B cell (primary cell): ENCODE data around the gene MRC2.

Source experiments
- EZH2 ChIP-seq: IDR thresholded peaks from 2 replicates; pipeline ENCODE4 v1.6.1; 2012; ENCODE audit warnings: borderline replicate concordance, low read depth, mild to moderate bottlenecking, moderate library complexity, low read length; ENCODE audit not compliant: insufficient read depth, poor library complexity, severe bottlenecking
- TF ChIP-seq, protein P1 (sequence below): fragments of 200-600 bp; IDR thresholded peaks from one replicate; pipeline ENCODE4 v1.8.0; 2022; ENCODE audit warnings: antibody characterized with exemption, mild to moderate bottlenecking

DNA sequence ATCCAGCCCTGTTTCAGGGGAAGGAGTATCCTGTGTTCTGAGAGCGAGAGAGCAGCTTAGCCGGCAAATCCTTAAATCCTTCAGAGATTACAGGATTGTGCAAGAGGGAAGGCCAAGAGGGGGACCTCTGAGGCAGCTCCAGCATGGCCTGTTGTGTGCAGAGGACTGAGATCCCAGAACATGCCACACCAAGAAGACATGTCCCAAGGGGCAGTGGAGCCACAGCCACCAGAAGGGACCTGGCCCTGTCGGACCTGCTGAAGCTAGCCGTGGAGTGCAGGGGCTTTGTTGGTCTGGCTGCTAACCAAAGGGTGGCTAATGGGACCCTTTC is 1.6 kb upstream of the MRC2 start:
- TF ChIP-seq, protein P1, sequence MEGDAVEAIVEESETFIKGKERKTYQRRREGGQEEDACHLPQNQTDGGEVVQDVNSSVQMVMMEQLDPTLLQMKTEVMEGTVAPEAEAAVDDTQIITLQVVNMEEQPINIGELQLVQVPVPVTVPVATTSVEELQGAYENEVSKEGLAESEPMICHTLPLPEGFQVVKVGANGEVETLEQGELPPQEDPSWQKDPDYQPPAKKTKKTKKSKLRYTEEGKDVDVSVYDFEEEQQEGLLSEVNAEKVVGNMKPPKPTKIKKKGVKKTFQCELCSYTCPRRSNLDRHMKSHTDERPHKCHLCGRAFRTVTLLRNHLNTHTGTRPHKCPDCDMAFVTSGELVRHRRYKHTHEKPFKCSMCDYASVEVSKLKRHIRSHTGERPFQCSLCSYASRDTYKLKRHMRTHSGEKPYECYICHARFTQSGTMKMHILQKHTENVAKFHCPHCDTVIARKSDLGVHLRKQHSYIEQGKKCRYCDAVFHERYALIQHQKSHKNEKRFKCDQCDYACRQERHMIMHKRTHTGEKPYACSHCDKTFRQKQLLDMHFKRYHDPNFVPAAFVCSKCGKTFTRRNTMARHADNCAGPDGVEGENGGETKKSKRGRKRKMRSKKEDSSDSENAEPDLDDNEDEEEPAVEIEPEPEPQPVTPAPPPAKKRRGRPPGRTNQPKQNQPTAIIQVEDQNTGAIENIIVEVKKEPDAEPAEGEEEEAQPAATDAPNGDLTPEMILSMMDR = no peak
- TF ChIP-seq EZH2 = no peak
